ENCODE data around the gene NOP58. TPM values are rescaled to one million over a fixed set of nuclear protein-coding genes. Genes with fewer than 3 reads are reported as not detected.

NOP58 gene
- total and polyA plus RNA-seq, 2 of the 8 experiments (the other 6 are each of a cell fraction or from before 2014, with no cell fraction given) = 41.5 to 133 TPM

GRCh38 chr2:202307690-202308089 is 42.1 kb downstream of the NOP58 start (continued):
- TF ChIP-seq PHF8 (conservative IDR thresholded peaks at IDR 0.05; ENCODE audit: low read depth, low read length) = no peak

Data from H1 (cell line).